Activated CD8-positive, alpha-beta memory T cell treated with anti-CD3 and anti-CD28 coated beads, Interleukin-2, amount 50 U/mL, for 4 hours (primary cell): ENCODE results near the gene C1QTNF6.

Experiments
- DNase-seq: peaks from one replicate; pipeline ENCODE4 v3.0.0-alpha.2; 2020

C1QTNF6 gene

DNA sequence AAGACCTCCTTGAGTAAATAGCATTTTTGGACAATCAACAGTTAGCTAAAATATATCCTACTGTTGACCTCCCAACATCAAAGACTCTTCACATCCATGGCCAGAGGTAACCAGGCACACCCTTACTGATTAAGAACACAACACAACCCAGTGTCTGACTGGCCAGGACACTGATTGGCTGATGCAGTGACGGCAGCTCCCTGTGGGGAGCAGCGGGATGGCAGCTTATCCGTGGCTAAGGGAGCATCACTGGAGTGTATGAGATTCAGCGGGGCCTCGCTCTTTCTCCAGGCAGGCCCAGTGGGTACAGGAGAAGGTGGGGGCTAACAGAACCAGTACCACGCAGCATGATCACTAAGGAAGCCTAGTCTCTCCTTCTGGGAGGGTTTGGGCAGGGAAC lies 28.0 kb downstream of the C1QTNF6 start:
- DNase-seq = no peak

DNA sequence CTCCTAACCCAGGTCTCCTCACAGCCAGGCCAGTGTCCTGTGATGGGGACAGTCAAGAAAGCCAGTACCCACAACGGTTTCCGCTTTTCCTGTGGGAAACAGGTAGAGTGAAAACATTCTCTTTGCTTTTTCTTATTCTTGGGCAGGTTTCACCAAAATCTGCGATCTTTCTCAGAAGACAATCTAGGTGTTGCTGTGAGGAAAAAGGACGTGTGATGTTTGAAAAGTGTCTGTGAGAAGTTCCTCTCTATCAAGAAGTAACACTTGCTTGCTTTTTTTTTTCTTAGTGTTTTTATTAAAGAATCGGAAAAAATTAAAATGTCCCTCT lies 29.1 kb downstream of the C1QTNF6 start:
- no peak for DNase-seq

DNA sequence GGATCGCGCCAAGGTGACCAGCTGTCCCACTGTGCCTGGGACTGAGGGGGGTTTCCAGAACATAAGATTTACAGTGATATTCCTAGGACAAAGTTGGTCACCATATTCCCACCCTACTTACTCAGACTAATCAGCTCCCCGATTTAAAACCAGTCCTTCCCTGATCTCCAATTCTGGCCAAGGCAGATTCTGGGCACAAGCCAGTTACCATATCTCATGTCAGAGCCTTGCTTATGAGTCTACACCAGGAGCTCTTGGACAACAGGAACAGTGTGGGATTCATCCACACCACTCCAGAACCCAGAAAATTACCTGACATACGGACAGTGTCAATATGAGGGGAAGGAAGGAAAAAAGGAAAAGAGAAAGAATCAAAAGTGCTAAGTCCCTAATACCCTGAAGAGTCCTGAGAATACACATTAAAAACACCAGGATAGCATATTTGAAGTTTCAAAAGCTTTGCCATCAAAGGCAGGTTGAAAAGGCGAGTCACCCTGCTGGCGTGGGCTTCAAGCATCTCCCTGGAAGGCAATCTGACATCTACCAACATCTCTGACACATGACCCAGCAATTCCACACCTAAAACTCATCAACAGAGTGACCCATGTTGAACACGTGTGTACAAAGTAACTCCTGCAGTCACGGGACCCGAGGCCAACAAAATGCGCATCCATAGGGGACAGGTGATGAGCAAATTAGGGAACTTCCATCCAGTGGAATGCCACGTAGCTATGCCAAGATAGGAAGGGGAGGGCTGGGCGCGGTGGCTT lies 30.3 kb downstream of the C1QTNF6 start:
- no peak for DNase-seq

DNA sequence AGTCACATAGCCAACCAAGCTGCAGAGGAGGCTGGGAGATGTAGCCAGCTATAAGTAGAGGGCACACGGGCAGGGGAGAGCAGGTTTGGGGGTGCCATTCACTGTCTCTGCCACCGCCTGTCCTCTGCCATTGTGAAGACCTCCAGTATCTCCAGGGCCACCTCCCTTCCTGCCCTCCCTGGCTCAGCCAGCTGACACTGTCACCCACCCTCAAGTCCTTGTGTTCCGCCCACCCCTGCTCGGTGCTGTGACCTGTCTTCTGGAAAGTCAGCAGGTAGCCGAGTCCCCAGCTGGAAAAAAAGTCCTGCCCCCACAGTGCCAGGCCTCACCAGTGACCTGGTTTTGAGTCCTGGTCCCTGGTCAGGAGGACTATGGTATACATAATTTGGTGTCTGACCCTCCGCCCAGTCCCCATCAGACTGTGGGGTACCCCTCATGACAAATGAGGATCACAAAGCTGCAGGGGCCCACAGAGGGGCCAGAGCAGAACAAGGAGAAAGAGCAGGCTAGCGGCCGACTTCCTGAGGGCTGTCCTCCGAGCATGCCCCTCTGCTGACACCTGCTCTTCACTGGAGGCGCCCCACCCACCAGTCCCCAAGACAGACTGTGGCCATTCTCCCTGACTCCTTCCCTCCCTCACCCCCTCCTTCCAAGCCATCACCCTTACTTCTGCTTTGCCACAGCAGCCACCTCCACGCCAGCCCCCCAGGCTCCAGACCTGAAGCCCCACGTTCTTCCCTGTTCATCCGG lies 31.2 kb downstream of the C1QTNF6 start:
- DNase-seq = no peak

DNA sequence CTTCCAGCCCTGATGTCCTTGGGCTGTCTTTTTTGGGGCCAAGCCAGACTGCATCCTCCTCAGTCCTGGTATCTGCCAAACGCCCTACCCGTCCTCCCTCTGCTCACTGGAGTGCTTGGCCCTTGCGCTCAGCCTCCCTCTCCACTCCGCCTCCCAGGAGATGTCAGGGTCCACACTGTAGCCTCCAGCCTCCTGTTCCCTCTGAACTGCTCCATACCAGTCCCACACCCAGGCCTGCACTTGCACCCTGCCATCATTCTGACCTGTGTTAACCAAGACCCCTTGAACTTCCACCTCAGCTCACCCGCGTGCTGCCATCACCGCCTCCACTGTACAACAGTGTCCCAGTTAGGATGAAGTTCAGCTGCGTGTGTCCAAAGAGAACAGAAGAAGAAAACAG lies 32.1 kb downstream of the C1QTNF6 start:
- DNase-seq = no peak

DNA sequence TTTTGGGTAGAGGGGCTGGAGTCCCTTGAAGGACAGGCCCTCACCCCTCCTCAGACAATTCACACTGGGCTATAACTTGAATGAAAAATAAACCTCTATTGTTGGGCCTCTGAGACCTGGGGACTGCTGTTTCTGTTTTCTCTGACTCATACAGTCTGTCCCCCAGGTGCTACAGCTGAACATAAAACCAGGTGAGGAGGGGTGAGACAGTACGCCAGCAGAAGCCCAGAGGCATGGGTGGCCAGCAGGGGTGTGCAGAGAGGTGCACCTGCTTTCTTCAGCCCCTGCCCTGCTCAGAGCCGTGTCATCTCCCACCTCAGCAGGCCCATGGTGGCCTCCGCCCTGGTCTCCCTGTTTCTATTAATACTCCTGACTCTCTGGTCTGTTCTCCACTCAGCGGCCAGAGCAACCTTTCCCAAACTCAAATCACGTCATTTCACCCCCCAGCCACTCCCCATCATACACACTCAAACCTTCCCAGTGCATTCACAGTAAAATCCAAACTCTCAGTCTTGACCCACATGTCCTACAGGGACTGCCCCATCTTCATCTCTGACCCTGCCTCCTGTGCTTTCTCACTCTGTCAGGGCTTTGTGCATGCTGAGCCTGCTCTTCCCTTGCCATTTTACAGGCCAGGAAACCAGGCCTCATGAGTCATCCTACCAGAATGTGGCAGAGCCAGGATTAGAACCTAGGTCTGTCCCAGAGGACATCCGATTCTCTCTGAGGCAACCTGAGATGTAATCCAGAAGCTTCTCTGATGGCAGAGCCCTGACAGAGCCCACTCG lies 32.9 kb downstream of the C1QTNF6 start:
- DNase-seq = no peak

DNA sequence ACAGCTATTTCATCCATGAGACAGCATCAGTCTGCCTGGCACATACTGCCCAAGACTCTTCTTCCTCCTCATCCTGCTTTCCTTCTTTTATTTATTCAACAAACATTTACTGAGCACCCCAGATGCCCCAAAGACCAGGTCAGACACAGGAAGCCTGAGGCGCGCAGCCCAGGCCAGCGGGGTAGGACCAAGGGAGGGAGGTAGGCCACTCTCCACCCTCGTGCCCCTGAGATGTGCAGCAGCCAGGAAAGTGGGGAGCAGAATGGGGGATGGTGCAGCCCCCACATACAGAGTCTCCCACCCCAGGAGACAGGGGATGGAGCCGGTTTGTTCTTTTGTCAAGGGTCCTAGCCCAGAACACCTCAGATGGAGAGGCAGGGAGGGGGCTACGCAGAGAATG lies 34.1 kb downstream of the C1QTNF6 start:
- no peak for DNase-seq

DNA sequence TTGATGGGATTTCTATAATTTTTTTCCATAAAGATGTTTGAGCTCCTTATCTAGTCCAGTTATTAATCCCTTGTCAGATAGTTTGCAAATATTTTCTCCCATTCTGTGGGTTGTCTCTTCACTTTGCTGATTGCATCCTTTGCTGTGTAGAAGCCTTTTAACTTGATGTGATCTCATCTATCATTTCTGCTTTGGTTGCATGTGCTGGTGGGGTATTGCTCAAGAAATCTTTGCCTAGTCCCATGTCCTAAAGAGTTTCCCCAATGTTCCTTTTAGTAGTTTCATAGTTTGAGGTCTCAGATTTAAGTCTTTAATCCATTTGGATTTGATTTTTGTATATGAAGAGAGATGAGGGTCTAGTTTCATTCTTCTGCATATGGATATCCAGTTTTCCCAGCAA lies 36.6 kb downstream of the C1QTNF6 start:
- no peak for DNase-seq

DNA sequence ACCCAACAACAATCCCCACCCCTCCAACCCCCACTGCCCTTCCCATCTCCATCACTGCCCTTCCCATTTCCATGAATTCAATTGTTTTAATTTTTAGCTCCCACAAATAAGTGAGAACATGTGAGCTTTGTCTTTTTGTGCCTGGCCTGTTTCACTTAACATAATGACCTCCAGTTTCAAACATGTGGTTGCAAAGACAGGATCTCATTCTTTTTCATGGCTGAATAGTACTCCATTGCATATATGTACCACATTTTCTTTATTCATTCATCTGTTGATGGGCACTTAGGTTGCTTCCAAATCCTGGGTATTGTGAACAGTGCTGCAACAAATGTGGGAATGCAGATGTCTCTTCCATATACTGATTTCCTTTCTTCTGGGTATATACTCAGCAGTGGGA lies 37.3 kb downstream of the C1QTNF6 start:
- no peak for DNase-seq

DNA sequence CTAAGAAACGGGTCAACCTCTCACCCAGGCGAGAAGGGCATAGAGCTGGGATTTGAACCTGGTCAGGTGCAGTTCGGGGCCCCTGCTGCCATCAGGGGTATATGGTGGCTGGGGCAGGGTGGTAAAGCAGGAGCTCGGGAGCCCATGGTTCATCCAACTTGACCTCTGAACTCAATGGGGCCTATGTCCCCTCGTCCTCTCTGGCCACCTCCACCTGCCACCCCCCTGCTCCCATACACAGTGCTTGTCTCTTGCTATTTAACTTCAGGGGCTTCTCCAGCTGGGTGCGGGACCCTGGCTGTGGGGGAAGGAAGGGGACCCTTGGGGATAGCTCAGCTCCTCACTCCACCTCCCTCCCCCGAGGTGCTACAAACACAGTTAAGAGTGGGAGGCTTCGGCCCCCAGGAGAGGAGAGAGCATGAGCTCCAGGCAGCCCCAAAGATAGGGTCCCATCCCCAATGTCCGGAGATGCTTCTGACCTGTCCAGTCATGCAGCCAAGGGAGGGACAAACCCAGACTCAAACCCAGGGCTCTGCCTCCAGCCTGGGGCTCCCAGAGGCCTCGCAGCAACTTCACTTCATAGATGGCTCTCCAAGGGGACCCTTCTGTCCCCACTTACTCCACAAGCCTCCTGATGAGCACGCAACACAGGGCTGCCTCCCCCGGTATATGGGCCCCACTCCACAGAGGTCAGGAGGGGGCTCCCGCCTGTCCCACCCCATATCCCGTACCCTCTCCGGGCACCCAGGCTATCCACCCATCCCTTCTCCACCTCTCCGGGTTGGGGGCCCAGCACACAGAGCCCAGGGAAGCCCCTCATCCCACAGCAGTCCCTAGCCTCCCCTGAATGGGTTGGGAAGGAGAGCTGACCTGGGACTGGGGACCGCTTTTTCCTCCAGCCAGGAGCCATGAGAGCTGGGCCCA lies 39.0 kb downstream of the C1QTNF6 start:
- DNase-seq = peak; percentile 23

DNA sequence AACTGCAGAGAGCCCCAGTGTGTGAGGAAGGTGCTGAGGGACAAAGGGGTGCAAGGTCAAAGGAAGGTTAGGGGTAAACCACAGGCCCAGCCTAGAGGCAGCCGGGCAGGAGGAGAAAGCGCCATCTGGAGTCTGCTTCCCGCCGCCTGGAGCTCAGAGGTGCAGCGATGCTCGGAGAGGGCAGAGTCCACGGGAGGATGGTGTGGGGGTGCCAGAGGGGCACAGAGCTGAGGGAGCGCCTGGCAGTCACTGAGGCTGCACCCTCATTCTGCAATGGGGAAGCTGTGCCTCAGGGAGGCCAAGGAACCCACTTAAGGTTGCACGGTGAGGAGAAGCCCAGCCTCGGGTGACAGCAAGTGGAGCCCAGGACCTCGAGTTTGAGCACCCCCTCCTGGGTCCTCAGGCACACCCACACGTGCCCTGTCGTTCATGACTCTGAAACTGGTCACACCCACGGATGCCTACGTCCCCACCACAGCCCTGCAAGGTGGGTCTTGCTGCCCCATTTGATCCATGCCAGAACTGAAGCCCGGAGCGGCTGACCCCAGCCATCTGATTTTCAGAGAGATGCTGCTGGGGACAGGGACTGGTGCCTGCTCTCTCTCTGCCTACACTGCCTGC lies 39.9 kb downstream of the C1QTNF6 start:
- DNase-seq = peak; percentile 58

DNA sequence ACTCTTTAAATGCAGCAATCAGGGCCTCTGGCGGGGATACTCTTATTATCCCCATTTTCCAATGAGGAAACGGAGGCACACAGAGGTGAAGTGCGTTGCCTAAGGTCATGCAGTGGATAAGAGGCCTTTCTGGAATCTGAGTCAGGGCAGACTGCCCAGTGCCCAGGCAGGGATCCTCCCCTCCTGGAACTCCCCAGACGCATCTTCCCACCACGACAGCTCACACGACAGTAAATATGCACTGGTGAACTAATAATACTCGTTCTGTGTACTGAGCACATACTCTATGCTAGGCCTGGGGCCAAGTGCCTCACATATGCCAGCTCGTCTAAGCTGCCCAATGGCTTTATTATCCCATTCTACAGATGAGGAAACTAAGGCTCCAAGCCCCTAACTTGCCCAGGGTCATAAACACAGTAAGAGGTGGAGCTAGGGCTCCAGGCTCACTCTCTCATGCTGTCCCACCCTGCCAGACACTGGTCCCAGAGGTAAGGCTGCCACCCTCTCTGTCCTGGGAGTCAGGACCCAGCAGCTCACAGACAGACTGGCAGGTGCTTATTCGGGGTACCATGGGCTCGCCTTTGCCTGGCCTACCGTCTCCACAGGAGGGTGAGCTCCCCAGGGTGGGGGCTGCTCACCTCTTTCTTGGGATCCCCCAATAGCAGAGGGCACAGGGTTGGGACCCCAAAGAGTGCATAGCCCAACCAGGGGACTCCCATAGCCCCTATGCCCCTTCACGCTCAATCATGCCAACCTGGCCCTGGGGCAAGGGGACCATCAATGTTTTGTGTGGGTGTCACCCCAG lies 40.7 kb downstream of the C1QTNF6 start:
- no peak for DNase-seq

DNA sequence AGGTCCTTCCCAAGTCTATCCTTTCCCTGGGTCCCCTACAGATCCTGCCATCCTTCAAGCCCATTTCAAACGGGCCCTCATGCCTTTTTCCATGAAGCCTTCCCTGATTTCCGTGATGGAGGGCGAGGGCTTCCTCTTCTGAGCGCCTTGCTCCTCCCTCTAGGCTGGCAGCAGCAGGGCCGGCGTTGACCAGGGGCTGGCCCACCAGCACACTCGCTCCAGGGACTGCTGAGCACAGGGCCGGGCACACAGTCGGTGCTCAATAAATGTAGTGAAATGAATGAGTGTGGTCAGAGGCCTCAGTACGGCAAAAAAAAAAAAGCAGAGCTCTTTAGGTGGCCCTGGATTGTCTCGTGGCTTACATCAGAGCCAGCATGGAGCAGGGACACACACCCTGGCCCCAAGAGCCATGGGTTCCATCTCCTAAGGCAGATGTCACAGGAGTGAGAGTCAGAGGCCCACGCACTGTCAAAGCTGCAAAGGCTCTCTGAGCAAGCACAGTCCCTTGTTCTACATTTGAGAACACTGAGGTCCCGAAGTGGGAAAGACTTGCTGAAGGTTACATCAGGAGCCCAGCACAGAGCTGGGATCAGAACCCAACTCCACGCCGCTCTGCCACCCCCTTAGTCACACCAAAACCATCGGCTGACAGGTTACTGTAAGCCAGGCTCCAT lies 41.4 kb downstream of the C1QTNF6 start:
- no peak for DNase-seq

DNA sequence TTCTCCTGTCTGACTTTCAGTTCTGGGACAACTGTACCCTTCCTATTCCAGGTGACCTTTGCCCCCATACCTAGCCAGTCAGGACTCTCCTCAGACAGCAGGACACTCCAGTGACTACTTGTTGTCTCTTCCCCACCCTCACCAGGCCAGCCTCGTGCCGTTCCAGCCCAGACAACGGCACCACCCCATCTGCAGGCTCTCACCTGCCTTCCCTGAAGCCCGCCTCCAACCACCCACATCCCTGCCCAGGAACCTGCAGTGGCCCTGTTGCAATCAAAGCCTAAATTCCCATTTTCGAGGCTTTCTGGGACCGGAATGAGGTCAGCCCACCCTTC lies 42.0 kb downstream of the C1QTNF6 start:
- DNase-seq = no peak

DNA sequence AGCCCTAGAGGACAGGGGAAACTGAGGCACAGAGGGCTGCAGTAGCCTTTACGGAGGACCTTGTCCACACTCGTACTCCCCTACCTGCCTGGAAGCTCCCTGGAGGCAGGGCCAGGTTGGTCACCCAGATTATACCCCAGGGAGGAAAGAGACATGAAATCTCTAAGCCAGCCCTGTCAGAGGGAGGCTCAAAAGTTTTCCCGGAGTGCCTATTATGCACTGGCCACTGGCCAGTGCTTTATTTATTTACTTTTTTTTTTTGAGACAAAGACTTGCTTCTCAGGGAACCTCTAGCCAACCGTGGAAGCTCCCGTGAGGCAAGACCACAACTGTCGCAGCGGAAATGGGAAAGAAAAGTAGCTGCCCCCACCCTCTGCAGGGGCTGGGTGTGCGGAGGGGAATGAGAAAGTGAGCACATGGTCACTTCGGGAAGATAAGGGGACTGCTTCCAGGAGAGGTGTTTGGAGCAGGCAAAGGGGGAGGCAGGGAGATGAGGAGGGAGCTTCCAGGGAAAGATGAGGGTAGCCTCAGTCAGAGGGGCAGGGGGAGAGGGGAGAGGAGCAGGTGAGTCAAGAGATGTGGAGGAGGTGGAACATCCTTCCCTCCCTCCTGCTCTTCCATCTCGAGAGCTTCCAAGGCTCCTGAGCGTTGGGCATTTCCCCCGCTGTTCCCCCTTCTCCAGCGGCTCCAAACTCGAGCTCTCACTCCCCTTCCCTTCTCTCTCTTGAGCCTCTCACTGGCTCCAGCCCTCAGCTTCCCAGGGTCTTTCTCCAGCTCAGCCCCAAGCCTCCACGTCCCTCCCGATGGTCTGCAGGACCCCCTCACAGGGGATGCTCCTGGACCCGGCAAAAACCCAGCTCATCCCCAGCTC lies 42.6 kb downstream of the C1QTNF6 start:
- DNase-seq = no peak

DNA sequence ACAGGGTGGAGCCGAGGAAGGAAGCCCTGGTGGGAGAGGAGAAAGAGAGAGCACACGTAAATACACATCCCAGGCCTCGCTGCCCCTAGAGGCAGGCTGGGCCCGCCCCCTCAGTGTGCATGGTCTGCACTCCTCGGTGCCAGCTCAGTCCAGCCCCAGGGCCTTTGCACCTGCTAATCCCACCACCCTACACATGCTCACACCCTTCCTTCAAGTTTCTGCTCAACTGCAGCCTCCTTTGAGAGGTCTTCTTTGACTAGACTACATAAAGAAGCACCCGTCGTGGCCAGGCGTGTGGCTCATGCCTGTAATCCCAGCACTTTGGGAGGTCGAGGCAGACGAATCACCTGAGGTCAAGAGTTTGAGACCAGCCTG lies 43.9 kb downstream of the C1QTNF6 start:
- no peak for DNase-seq

DNA sequence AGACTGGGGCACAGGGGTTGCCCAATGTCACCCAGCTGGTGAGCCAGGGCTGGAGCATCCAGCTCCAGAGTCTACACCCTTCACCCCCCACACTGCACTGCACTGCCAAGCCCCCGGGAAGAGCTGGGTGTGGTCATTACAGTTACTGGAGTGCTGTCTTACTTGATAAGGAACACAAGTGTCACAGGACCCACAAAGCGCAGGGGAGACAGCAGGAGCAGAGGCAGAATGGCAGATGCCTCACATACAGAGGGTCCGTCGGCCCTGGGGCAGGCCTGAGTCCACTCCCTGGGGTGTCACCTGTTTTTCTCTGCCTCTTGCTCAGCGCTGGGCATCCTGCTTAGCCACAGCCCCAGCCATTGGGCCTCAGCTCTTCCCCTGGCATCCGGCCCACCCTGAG lies 46.1 kb downstream of the C1QTNF6 start:
- DNase-seq = no peak

DNA sequence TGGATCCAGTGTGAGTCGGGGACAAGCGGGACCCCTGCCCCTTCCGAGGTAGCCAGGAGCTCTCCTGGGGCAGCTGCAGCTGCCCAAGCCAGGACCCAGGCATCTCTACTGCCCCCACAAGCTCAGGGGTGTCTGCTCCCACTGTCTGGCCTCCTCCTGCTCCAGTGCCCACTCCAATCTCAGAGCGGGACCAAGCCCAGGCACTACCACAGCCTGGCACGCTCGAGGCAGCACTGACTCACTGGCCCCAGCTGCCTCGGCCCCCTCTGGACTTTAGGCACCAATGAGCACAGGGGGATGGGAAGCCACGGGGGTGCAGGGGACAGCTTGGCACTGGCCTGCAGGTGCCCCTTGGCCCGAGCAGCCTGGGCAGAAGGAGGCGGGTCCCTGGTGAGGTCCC lies 46.6 kb downstream of the C1QTNF6 start:
- no peak for DNase-seq

DNA sequence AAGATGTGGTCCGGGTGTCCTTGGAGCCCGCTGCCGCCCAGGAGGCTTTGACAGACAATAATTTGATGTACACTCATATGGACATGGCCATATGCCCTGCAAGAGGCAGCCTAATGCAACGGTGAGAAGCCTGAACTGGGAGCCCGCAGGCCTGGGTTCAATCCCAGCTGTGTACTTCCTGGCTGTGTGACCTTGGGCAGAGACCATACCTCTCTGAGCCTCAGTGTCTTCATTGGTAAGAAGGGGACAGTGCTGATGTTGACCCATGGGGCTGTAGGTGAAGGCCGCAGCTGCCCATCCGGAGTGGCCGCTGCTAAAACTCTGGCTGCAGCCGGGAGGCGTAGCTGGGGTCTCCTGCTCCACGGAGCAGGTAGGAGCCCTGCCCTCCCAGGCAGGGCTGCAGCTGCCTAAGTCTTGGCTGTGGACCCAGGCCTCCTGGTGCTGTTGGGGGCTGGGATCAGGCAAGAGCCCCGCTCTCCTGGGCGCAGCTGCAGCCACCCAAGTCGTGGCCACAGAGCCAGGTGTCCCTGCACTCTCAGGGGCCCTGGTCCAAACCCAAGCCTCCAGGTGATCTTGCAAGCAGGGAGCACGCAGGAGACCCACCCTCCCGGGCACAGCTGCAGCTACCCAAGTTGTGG lies 47.2 kb downstream of the C1QTNF6 start:
- DNase-seq = no peak

DNA sequence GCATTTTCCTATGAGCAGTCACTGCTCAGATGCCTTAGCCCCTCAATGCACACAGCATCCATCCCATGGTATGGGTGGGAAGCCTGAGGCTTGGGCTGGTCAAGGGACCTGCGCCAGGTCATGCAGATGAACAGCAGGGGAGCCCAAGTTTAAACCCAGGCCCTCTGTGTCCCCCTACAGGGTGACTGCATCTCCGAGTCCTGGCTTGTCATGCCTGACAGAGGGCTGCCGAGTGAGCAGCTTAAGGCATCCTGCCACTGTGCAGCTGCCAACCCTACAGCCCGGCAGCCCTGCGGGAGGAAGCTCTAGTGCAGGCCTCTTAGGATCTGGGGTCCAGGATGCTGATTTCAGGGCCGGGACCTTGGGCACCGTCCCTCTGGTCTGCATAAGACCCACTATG lies 48.3 kb downstream of the C1QTNF6 start:
- no peak for DNase-seq
